Endothelial cell of umbilical vein (primary cell): ENCODE data around the gene CYP26A1. TPM values are rescaled to one million over a fixed set of nuclear protein-coding genes. Genes with fewer than 3 reads are reported as not detected.

Experiments
- BruUV-seq: library from RNA; stranded (reverse); fragments of 400-500 nt; replicated peaks from 2 replicates; lab custom pipeline; 2021; lab: Mats Ljungman, UMichigan
- CTCF ChIA-PET: fragments of 300-600, 350-600 bp; sonication (Branson Sonifier 250); formaldehyde crosslinking; loops from one replicate; lab custom pipeline; 2021; ENCODE audit warnings: antibody characterized with exemption, inconsistent platforms; lab: Charles Lee
- POLR2A ChIA-PET: fragments of 300-600, 350-600 bp; sonication (Branson Sonifier 250); formaldehyde crosslinking; loops from one replicate; lab custom pipeline; 2021; ENCODE audit warnings: antibody characterized with exemption, inconsistent platforms; lab: Charles Lee
- DNase-seq: peaks from one replicate; pipeline ENCODE4 v3.0.0-alpha.2; 2011; ENCODE audit warnings: low read depth, low spot score
- FAIRE-seq: peaks from 2 replicates; lab custom pipeline; 2011; peaks lifted over from hg19 to GRCh38; lab: Jason Lieb, UNC
- H2AFZ ChIP-seq: 2 replicates; pipeline ENCODE4 v1.6.0; 2012; ENCODE audit warnings: low read depth, low read length, control low read depth, inconsistent platforms
- H3K27ac ChIP-seq: 2 replicates; pipeline ENCODE4 v1.5.1; 2011; ENCODE audit warnings: low read depth, mild to moderate bottlenecking, control low read depth, low read length, moderate library complexity; ENCODE audit not compliant: insufficient read depth
- H3K27me3 ChIP-seq, 2 experiments: 2 replicates each; pipeline versions ENCODE4 v1.6.0 to v1.6.1; 2011; ENCODE audit warnings: low read length in 2 of 2, mixed read lengths in 1 of 2; ENCODE audit not compliant: control insufficient read depth in 2 of 2, insufficient read depth in 2 of 2
- H3K36me3 ChIP-seq, 2 experiments: 2 replicates in 1 of 2; 3 replicates in 1 of 2; pipeline ENCODE4 v1.5.1; 2011; ENCODE audit warnings: low read length in 2 of 2, mild to moderate bottlenecking in 1 of 2, moderate library complexity in 1 of 2; ENCODE audit not compliant: control insufficient read depth in 2 of 2, insufficient read depth in 2 of 2; ENCODE audit errors: extremely low read depth in 1 of 2
- H3K4me1 ChIP-seq: 3 replicates; pipeline ENCODE4 v1.5.1; 2011; ENCODE audit warnings: mild to moderate bottlenecking, low read length; ENCODE audit not compliant: control insufficient read depth, insufficient read depth; ENCODE audit errors: extremely low read depth
- H3K4me2 ChIP-seq: 2 replicates; pipeline ENCODE4 v1.6.1; 2011; ENCODE audit warnings: low read length, control low read depth, mixed read lengths; ENCODE audit not compliant: insufficient read depth
- H3K4me3 ChIP-seq, 3 experiments: fragments of 200-600 bp in 1 of 3; sonication (generic), shearing (Covaris generic) in 1 of 3; replicated peaks in 1 of 3; 2 replicates each; pipeline ENCODE4 v1.5.1; 2011 to 2016; ENCODE audit warnings: control low read depth in 3 of 3, low read length in 3 of 3, mild to moderate bottlenecking in 2 of 3, inconsistent platforms in 1 of 3, low read depth in 1 of 3, moderate library complexity in 1 of 3; ENCODE audit not compliant: insufficient read depth in 1 of 3
- H3K79me2 ChIP-seq: 2 replicates; pipeline ENCODE4 v1.6.0; 2012; ENCODE audit warnings: low read length, inconsistent platforms; ENCODE audit not compliant: control insufficient read depth, insufficient read depth
- H3K9ac ChIP-seq: replicated peaks from 2 replicates; pipeline ENCODE3; 2011; ENCODE audit warnings: low read length, control low read depth; ENCODE audit not compliant: insufficient read depth; ENCODE audit errors: extremely low read depth
- H3K9me1 ChIP-seq: replicated peaks from 3 replicates; pipeline ENCODE4 v1.6.0; 2011; ENCODE audit warnings: mild to moderate bottlenecking, low read length; ENCODE audit not compliant: control insufficient read depth, insufficient read depth; ENCODE audit errors: extremely low read depth
- H3K9me3 ChIP-seq: replicated peaks from 2 replicates; pipeline ENCODE4 v1.5.1; 2012; ENCODE audit warnings: low read length, inconsistent platforms; ENCODE audit not compliant: control insufficient read depth, insufficient read depth
- H4K20me1 ChIP-seq: replicated peaks from 2 replicates; pipeline ENCODE3; 2011; ENCODE audit warnings: mild to moderate bottlenecking, low read length; ENCODE audit not compliant: control insufficient read depth, insufficient read depth; ENCODE audit errors: extremely low read depth
- EZH2 ChIP-seq: IDR thresholded peaks from 2 replicates; pipeline ENCODE4 v1.6.1; 2012; ENCODE audit warnings: borderline replicate concordance, low read depth, mild to moderate bottlenecking, moderate library complexity, low read length, inconsistent platforms; ENCODE audit not compliant: severe bottlenecking
- FOS ChIP-seq: IDR thresholded peaks from 2 replicates; pipeline ENCODE4 v1.6.1; 2011; ENCODE audit warnings: mild to moderate bottlenecking, low read length, moderate library complexity, borderline replicate concordance; ENCODE audit not compliant: insufficient read depth
- GATA2 ChIP-seq: IDR thresholded peaks from 2 replicates; pipeline ENCODE4 v1.7.0; 2011; ENCODE audit warnings: low read depth, mild to moderate bottlenecking, moderate library complexity, mixed read lengths, low read length; ENCODE audit not compliant: insufficient read length, insufficient read depth
- JUN ChIP-seq: IDR thresholded peaks from 2 replicates; pipeline ENCODE4 v1.6.1; 2011; ENCODE audit warnings: borderline replicate concordance, low read depth; ENCODE audit not compliant: insufficient read length, insufficient read depth
- POLR2A ChIP-seq: IDR thresholded peaks from 2 replicates; pipeline ENCODE4 v1.6.1; 2012; ENCODE audit warnings: low read depth, mild to moderate bottlenecking, control low read depth, low read length
- POLR2AphosphoS5 ChIP-seq: IDR thresholded peaks from 2 replicates; pipeline ENCODE4 v1.6.1; 2012; ENCODE audit warnings: low read depth, mild to moderate bottlenecking, control low read depth, low read length, moderate library complexity; ENCODE audit not compliant: insufficient read depth
- dilution Hi-C: fragments of 300-500 bp; cut with MboI; formaldehyde crosslinking; loops from one replicate; pipeline ENCODE4 v1.15.0; 2019; ENCODE audit warnings: low sequenced_read_pairs; ENCODE audit not compliant: extremely low pct_ligation_motif_present
- intact Hi-C: fragments of 100-400 bp; cut with micrococcal nuclease; formaldehyde crosslinking; loops from one replicate; pipeline ENCODE4 v1.10.0; 2022
- polyA plus RNA-seq, 4 experiments: library from polyadenylated mRNA; depleted of rRNA in 3 of 4; stranded (reverse) in 3 of 4; unstranded in 1 of 4; fragments of >200 nt; gene quantifications; 2 replicates each; pipeline versions ENCODE4 v1.2.1 to v1.2.3, GENCODE V29; 2011 to 2012; ENCODE audit warnings: missing spikeins in 1 of 4
- total RNA-seq: library from RNA; stranded (reverse); gene quantifications from 2 replicates; pipeline ENCODE4 v1.2.3, GENCODE V29; 2021
- TF ChIP-seq, protein P1 (sequence below), 2 donors: IDR thresholded peaks; 1 replicate in 1 of 2; 2 replicates in 1 of 2; pipeline ENCODE4 v1.5.1; 2011; ENCODE audit warnings: low read length in 2 of 2, mild to moderate bottlenecking in 2 of 2, moderate library complexity in 2 of 2, control low read depth in 1 of 2, inconsistent platforms in 1 of 2, low read depth in 1 of 2; ENCODE audit not compliant: insufficient read depth in 1 of 2; ENCODE audit errors: extremely low read depth in 1 of 2
- TF ChIP-seq, protein P2 (sequence below): IDR thresholded peaks from 2 replicates; pipeline ENCODE4 v1.6.1; 2011; ENCODE audit not compliant: insufficient read depth, insufficient read length

CYP26A1 gene
- total and polyA plus RNA-seq, 2 donors (not counting 3 experiments of a cell fraction or from before 2014, with no cell fraction given), result 0.95 to 4.4 TPM

DNA sequence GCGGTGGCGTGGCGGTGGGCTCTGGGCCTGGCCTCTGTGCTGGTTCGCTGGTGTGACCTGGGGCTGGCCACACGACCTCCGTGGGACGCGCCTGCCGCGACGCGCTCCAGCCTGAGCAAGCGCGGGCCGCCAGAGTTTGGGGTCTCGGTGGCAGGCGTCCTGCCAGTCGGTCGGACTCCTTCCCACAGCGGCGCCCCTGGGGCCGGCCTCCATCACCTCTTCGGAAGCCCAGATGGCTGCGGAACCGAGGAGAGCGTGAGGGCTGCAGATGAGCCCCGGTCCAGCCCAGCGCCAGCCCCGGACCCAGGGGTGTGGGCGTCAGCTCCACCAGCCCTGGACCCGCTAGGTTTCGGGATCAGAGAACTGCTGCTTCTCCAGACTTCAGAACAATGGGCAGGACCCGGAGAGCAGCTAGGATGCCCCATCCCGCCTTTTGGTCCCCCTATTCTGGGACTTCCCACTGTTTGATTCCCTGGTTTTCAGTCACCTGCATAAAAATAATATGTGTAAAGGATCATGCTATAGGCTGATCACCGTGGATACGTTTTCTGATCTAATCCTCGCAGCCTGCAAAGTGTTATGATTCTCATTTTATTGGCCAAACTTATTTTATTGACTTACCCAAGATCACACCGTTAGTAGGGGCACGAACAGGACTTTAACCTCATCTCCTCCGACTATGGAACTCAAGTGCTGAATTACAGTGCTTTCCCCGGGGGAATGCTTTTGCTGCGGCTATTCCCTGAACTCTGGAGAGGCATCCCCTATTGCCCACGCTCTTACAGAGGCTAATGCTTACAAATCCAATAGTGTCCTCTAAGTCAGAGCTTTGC is 10.3 kb upstream of the CYP26A1 start:
- H3K9ac ChIP-seq, result no peak overlapping the region
- no peaks in the 10 kb centered on the region for H3K9me1 ChIP-seq
- no peaks in the 10 kb centered on the region for H3K9me3 ChIP-seq
- dilution Hi-C loops, result no loop called here
- no peak overlapping the region for H2AFZ ChIP-seq
- H3K4me2 ChIP-seq, result no peak overlapping the region
- H3K4me1 ChIP-seq, result peaks cover 9% of the 10 kb centered on the region
- no peak for DNase-seq
- intact Hi-C loops, result loop anchor here (10.0 kb wide), 1 partner anchor 219 kb away; the partner anchor contains the start of gene EXOC6
- FAIRE-seq, result no peak
- H3K27ac ChIP-seq, result no peak overlapping the region
- no peaks in the 10 kb centered on the region for H3K27me3 ChIP-seq
- TF ChIP-seq JUN, result no peak
- no peak for TF ChIP-seq POLR2A
- no peak for TF ChIP-seq GATA2
- TF ChIP-seq FOS, result no peak
- no peak for TF ChIP-seq EZH2
- TF ChIP-seq POLR2AphosphoS5, result no peak
- TF ChIP-seq, protein P1, sequence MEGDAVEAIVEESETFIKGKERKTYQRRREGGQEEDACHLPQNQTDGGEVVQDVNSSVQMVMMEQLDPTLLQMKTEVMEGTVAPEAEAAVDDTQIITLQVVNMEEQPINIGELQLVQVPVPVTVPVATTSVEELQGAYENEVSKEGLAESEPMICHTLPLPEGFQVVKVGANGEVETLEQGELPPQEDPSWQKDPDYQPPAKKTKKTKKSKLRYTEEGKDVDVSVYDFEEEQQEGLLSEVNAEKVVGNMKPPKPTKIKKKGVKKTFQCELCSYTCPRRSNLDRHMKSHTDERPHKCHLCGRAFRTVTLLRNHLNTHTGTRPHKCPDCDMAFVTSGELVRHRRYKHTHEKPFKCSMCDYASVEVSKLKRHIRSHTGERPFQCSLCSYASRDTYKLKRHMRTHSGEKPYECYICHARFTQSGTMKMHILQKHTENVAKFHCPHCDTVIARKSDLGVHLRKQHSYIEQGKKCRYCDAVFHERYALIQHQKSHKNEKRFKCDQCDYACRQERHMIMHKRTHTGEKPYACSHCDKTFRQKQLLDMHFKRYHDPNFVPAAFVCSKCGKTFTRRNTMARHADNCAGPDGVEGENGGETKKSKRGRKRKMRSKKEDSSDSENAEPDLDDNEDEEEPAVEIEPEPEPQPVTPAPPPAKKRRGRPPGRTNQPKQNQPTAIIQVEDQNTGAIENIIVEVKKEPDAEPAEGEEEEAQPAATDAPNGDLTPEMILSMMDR (IDR thresholded peaks at IDR 0.05; ENCODE audit: extremely low read depth in 1 of 2, insufficient read depth in 1 of 2, low read depth in 1 of 2, low read length in 2 of 2), result no peak
- TF ChIP-seq, protein P2, sequence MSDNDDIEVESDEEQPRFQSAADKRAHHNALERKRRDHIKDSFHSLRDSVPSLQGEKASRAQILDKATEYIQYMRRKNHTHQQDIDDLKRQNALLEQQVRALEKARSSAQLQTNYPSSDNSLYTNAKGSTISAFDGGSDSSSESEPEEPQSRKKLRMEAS, result no peak
- no peaks in the 10 kb centered on the region for H3K79me2 ChIP-seq
- ChIA-PET CTCF (interaction anchor here (1.5 kb wide), 1 partner anchor 40 kb away, joined by 3 read pairs; no protein-coding TSS in a partner anchor), POLR2A (no interaction called here)
- H3K36me3 ChIP-seq, result peaks cover 5 to 45% of the 10 kb centered on the region in 2 experiments
- H3K4me3 ChIP-seq, result no peak overlapping the region
- H4K20me1 ChIP-seq, result no peaks in the 10 kb centered on the region
- BruUV-seq, result no TSS peak
